ENCODE results near the gene FREY1. TPM values are rescaled to one million over a fixed set of nuclear protein-coding genes. Genes with fewer than 3 reads are reported as not detected.

The FREY1 gene
- total RNA-seq, 1 donor from 2014 or later: not detected

- TF ChIP-seq CTCF (IDR thresholded peaks at IDR 0.05) (no peak), EZH2 (IDR thresholded peaks at IDR 0.05) (no peak), EZH2phosphoT487 (IDR thresholded peaks at IDR 0.05) (no peak)
- H3K4me3 Mint-ChIP-seq: peak overlapping the region; percentile 85
- Histone ChIP-seq H3K4me1 (peaks cover 31% of the 10 kb centered on the region), H2AFZ (replicated peaks) (no peak overlapping the region), H3K4me2 (peak overlapping the region; percentile 100), H3K9ac (no peak overlapping the region), H3K36me3 (no peaks in the 10 kb centered on the region), H3F3A (ENCODE audit: low read depth) (peaks cover 30% of the 10 kb centered on the region), H4K20me1 (ENCODE audit: low read depth) (peaks cover 52% of the 10 kb centered on the region), H3K4me3 (peak overlapping the region; percentile 65), H3K27me3 (peaks cover 12% of the 10 kb centered on the region), H3K79me2 (ENCODE audit: low read depth) (no peaks in the 10 kb centered on the region), H3K27ac (no peak overlapping the region), H3K9me3 (ENCODE audit: low read depth) (no peaks in the 10 kb centered on the region)
- H3K27me3 Mint-ChIP-seq (ENCODE audit: insufficient read depth, low read depth): peaks cover 7% of the 10 kb centered on the region
- no peak for DNase-seq (ENCODE audit: low spot score)
- H3K9me3 Mint-ChIP-seq: no peaks in the 10 kb centered on the region
- peaks cover 38% of the 10 kb centered on the region for H3K4me1 Mint-ChIP-seq
- H3K27ac Mint-ChIP-seq: peak overlapping the region; percentile 81
- H3K36me3 Mint-ChIP-seq: no peaks in the 10 kb centered on the region
Observed at GRCh38 chr11:45899086-45899447, 8.0 kb downstream of the FREY1 start.

DNA sequence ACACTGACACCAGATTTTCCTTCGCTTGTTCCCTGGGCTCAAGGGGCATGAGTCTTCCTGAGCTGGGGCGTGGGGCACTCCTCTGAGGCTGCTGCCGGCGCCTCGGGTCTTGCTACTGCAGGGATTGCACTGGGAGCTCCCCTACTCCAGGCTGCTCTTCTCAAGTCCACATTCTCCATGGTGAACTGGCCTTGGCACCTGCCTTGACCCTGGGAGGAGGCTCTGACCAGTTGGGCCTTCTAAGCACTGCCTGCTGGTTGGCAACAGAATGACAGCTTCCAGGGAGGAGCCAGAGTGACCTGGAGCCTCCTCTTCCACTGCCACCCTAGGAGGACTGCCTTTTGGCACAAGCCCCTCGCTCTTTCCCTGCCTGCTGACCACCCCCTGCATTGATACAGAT is 9.5 kb downstream of the FREY1 start:
- no peak overlapping the region for H3K27ac Mint-ChIP-seq
- H3K27me3 Mint-ChIP-seq (ENCODE audit: insufficient read depth, low read depth): peaks cover 7% of the 10 kb centered on the region
- H3K4me2 ChIP-seq: no peak overlapping the region
- no peak overlapping the region for H2AFZ ChIP-seq (replicated peaks)
- no peaks in the 10 kb centered on the region for H3K36me3 ChIP-seq
- peaks cover 41% of the 10 kb centered on the region for H3K4me1 Mint-ChIP-seq
- H3K4me3 ChIP-seq: no peak overlapping the region
- DNase-seq (ENCODE audit: low spot score): no peak
- no peak overlapping the region for H3K9ac ChIP-seq
- H3K9me3 Mint-ChIP-seq: no peaks in the 10 kb centered on the region
- no peaks in the 10 kb centered on the region for H3K9me3 ChIP-seq (ENCODE audit: low read depth)
- peaks cover 37% of the 10 kb centered on the region for H3K4me1 ChIP-seq
- H3K36me3 Mint-ChIP-seq: no peaks in the 10 kb centered on the region
- peaks cover 30% of the 10 kb centered on the region for H3F3A ChIP-seq (ENCODE audit: low read depth)
- H3K27ac ChIP-seq: no peak overlapping the region
- no peak overlapping the region for H3K4me3 Mint-ChIP-seq
- TF ChIP-seq EZH2 (IDR thresholded peaks at IDR 0.05): no peak
- no peak for TF ChIP-seq EZH2phosphoT487 (IDR thresholded peaks at IDR 0.05)
- no peak for TF ChIP-seq CTCF (IDR thresholded peaks at IDR 0.05)
- H3K79me2 ChIP-seq (ENCODE audit: low read depth): no peaks in the 10 kb centered on the region
- peaks cover 52% of the 10 kb centered on the region for H4K20me1 ChIP-seq (ENCODE audit: low read depth)
- H3K27me3 ChIP-seq: peaks cover 12% of the 10 kb centered on the region

DNA sequence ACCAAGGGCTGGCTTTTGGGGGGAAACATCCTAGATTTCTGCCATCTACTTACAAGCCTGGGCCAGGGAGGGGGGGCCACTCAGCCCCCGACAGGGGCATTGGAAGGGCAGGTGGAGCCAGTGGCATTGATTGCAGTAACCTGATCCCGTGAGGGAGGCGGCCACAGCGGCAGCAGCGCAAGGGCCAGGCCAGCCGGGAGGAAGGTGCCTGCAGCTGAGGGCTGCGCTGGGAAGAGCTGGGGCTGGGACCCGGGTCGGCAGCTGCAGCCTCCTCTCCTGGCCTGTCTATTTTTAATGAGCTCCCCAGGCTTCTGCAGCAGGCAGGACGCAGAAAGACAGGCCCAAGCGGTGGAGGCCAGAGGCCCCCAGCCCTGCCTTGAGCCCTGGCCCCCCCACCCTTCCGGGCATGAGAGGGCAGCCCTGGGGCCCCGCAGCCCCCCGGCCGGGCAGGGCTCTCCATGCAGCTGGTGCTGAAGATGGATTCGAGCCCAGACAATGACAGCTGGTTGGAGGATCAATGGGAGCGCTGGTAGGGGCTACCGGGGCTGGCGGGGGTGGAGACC is 10.6 kb downstream of the FREY1 start:
- H3K4me1 ChIP-seq: peaks cover 37% of the 10 kb centered on the region
- Mint-ChIP-seq H3K4me3 (no peak overlapping the region), H3K9me3 (no peaks in the 10 kb centered on the region), H3K27me3 (ENCODE audit: insufficient read depth, low read depth) (peaks cover 8% of the 10 kb centered on the region), H3K27ac (no peak overlapping the region), H3K36me3 (no peaks in the 10 kb centered on the region), H3K4me1 (peaks cover 40% of the 10 kb centered on the region)
- H2AFZ ChIP-seq (replicated peaks): no peak overlapping the region
- peaks cover 12% of the 10 kb centered on the region for H3K27me3 ChIP-seq
- H3K9ac ChIP-seq: no peak overlapping the region
- no peaks in the 10 kb centered on the region for H3K36me3 ChIP-seq
- peak overlapping the region; percentile 30 for H3K4me3 ChIP-seq
- no peaks in the 10 kb centered on the region for H3K79me2 ChIP-seq (ENCODE audit: low read depth)
- H3F3A ChIP-seq (ENCODE audit: low read depth): peaks cover 30% of the 10 kb centered on the region
- no peak overlapping the region for H3K27ac ChIP-seq
- no peaks in the 10 kb centered on the region for H3K9me3 ChIP-seq (ENCODE audit: low read depth)
- TF ChIP-seq EZH2 (IDR thresholded peaks at IDR 0.05) (no peak), EZH2phosphoT487 (IDR thresholded peaks at IDR 0.05) (no peak), CTCF (IDR thresholded peaks at IDR 0.05) (no peak)
- peak; percentile 84 for DNase-seq (ENCODE audit: low spot score)
- H3K4me2 ChIP-seq: peak overlapping the region; percentile 79
- H4K20me1 ChIP-seq (ENCODE audit: low read depth): peaks cover 48% of the 10 kb centered on the region
